KG1 (cell line): ENCODE results near the gene EEPD1.

ENCODE experiments used
- DNase-seq: peaks from one replicate; lab custom pipeline; 2025; lab: John Stamatoyannopoulos, UW

Gene EEPD1

DNA sequence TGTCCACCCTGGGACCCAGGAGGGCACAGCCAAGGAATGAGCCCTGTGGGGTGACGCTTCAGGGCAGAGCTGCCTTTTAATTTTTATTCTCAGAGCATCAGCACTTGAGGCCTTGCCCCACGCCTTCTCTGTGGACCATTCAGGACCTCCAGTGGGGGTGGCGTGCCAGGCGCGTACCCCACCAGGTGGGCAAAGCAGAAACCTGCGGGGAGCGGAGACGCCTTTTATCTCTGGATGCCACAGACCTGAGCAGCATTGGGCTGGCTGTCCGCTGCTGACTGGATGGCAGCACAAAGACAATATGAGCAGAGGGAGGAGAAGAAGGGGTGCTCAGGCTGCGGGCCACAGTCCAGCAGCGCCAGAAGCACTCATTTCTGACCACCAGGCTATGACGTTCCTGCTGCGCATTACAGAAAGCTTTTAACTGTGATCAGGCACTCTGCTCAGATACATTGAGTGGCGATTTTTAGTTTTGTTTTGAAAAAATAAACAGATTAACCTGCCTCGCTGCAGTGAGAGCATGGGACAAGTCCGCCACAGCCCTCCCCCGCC lies 146.2 kb downstream of the EEPD1 start:
- no peak for DNase-seq

DNA sequence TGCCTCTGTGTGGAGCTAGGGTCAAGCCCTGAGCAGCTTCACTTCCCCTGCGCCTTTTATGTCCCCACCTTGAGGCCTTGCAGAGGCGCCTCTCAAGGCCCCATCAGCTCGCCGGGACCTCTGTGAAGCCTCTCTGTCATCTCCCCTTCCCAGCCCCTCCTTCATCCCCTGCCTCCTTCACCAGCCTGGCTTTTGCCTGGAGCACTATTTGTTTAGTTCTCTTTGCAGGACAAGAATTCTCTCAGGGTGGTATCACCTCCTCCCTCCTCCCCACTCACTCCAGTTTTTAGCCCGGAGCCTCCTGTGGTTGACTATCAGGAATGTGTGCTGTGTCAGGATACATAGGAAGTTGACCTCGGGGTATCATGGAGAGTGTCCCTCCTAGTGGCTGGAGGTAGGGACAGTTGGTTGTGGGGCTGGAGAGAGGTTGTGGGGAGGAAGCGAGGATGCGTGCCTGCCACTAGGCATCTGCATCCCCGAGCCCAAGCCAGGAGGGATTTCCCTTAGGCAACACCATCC lies 146.8 kb downstream of the EEPD1 start:
- DNase-seq = no peak

DNA sequence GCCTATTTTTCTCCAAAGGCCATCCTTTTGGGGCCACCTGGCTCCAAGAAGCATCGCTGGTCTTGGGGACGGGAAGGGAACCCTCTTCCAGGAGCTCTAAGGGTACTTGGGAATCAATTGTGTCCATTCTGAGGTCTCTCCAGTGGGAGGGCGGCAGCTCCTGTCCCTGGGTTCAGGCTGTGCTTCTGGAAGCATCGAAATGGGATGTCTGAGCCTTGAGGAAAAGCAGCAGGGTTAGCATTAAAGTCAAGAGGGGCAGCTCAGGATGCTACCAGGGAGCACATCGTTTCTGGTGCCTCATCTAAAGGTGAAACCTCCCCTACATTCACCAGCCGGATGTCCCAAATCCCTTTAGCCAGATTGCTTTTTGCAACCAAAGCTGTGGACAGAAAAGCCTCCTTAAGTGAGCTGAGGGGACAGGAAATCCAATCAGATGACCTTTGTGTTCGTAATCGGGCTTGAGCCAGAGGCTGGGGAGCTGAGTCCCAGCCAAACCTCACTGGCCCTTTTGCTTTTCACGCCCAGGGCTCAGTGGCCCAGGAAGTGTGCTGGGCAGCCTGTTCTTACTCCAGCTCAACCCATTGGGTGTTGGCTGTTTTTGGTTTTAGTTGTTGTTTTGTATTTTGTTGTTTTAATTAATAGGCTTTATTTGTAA lies 147.8 kb downstream of the EEPD1 start:
- DNase-seq = no peak

DNA sequence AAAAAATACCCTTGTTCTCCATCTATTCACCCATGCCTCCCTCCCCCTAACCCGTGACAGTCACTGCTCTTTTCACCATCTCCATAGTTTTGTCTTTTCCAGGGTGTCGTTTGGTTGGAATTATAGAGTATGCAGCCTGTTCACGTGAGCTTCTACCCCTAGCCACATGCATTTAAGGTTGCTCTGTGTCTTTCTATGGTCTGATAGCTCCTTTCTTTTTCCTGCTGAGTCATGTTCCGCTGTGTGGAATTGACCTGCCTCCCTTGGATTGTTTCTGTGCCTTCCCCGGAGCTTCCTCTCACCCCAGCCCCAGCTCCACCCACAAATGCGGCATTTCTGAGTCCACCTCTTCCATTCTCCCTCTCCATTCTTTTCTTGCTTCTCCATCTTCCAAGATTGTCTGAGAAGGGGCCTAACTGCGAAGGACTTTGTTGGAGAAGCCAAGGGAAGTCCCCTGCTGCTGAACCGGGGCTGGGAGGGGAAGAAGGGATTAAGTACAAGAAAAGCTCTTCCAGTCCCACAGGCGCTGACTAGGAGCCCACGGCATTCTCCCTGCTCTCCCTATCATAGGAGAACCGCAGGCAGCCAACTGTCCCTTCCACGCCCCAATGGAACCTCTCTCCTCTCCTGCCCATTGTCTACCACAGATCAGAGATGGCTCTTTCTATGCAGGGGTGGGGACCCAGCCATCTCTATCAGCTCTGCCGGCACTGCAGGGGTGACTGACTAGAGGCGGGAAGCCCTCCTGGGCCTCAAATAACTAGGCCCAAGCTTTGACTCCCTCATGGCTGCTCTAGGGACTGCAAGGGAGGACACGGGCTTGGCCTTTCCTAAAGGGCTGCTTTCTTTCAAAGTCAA lies 149.1 kb downstream of the EEPD1 start:
- no peak for DNase-seq

DNA sequence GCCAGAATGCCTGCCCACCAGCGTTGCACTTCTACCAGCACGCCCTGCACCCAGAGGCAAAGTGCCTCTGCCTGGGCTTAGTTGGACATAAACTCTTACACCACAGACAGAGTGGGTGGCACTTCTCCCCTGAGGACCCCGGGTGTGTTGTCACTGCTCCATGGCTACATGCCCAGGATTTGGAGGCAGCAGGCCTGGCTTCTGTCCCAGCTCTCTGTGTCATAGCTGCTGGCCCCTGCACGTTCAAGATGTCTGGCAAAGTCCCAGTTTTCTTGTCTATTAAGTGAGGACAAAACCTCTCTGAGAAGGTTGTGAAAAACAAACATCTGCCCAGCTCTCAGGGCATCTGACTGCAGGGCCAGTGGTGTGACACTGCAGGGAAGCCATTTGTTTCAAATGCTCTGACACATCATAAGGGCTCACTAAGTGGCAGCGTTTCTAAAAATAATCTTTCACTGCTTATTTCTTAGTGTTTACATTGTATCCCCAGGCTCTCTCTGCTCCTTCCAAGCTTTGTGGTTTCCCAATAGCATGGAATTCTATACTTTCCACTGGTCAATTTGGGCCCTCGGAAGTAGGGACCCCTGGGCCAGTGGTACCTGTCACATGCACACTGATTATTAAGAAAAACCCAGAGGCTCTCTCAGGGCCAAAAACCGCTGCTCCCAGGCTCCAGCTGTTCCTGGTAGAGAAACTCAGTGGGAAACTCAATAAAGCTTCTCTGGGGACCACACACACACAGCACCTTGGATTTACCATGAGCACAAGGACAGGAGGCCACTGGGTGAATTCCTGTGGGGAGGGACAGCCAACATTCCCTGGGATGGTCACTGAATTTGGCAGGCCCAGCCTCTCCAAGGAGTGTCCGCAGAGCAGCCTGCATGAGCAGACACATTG lies 150.4 kb downstream of the EEPD1 start:
- DNase-seq = no peak

DNA sequence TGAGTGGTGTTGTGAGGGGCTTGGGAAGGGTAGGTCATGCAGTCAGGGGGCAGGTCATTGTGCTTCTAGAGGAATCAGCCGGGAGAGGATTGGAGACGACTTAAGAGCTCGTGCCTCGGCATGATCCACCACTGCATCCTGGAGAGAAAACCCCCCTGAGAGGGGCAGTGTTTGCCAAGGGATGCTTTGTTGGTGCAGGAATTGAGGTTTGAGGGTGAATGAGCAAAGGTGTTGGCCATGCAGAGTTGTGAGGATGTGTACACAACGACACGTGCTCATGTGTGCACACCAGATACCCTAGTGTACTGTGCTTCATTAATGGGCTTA lies 151.0 kb downstream of the EEPD1 start:
- no peak for DNase-seq

DNA sequence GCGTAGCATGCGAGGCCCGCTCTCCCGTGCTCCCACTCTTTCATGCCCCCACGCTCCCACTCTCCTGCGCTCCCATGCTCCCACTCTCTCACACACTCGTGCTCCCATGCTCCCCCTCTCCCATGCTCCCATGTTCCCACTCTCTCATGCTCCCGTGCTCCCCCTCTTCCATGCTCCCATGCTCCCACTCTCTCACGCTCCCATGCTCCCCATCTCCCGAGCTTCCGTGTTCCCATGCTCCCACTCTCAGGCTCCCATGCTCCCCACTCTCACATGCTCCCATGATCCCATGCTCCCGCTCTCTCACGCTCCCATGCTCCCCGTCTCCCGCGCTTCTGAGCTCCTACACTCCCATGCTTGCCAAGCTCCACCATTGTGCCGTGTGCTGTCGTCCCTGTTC lies 152.2 kb downstream of the EEPD1 start:
- no peak for DNase-seq

DNA sequence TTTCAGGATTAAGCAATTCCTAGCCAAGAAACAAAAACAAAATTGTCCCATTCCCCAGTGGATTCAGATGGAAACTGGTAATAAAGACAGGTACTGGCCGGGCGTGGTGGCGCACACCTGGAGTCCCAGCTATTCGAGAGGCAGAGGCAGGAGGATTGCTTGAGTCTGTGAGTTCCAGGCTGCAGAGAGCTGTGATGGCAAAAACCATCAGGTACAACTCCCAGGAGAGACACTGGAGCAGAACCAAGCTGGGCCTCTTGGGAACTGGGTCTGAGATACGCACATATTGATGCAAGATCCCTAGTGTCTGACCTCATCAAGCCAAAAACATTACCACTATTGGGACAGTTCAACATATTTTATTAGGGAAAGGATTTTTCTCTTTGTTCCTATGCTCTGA lies 152.6 kb downstream of the EEPD1 start:
- no peak for DNase-seq

DNA sequence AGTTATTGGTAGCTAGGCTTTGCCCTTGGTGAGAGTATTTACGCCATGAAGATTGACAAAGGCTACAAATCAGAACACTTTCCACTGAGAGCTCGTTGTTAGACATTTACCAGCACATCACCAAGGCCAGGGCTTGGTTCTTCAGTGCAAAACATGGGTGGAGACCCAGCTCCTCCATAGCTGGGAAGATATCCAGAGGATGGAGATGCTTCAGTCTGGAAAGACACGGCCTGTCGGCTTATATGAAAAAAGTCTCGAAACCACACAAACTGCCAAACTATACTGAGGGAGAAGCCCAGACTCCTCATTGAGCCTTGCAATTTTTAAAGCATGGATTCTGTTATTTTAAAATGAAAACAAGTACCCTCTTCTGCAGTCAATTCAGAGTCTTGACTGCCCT lies 153.2 kb downstream of the EEPD1 start:
- no peak for DNase-seq

DNA sequence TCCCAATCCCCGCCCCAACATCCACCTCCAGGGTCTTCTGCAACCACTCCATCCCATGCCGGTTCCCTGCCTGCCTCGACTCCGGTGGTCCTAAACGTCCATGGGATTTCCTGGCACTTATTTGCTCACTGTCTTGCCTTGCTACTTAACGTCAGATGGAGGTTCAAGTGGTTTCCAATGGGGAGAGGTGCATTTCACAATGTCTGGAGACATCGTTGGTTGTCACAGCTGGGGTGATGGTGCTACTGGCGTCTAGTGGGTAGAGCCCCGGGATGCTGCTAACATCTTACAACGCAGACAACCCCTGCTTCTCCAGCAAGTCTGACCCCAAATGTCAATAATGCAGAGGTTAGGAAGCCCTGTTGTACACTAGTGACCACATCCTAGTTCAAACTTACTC lies 153.7 kb downstream of the EEPD1 start:
- DNase-seq = no peak

DNA sequence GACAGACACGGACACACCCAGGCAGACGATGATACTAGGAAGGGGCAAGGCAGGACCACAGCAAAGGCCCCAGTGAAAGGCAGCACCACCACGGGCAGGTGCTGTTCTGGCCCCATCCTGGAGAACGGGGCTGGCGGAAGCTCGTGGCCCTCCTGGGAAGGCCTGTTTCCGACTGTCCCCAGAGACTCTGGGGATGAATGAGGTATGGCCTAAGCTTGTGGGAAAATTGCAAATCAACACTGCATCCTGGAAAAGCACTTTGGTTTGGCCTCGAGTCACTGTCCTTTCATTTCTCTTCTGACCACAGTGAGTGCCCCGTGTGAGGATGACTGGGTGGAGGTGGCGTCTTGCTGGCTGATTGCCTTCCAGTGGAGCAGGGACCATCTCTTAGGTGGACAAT lies 155.0 kb downstream of the EEPD1 start:
- DNase-seq = no peak

DNA sequence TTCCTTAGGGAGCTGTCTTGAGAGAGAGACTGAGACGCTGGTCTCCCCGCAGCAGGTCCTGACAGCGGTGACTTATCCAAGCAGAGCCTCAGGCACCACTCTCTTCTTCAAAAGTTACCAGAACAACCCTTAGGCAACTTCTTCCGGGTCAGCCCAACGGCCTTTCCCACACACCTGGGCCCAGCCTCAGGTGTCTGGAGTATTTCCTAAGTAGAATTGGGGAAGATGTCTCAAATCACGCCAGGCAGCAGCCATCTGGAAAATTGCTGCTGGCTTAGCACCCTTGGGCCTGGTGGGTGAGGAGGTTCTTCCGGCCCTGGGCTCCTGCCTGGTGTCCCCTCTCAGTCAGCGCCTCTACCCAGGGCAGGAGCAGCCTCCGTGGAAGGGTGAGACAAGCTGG lies 156.2 kb downstream of the EEPD1 start:
- no peak for DNase-seq

DNA sequence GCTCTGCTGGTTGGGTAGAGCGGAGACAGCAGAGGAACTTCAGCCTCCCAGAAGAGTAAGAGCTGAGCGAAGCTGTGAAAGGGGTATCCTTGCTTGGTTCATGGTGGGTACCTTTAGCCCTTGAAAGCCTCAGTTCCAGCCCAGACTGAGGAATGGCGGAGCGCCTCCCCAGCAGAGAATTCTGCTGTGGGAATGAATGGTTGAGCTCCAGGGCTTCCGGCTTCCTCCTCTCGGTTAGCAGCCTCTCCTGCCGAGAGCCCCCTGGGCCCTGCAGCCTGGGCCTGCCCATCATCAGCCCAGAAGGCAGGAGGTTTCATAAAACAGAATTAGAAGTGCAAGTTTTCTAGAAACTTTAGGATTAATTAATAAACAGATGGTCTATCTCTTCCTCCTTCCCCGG lies 156.7 kb downstream of the EEPD1 start:
- no peak for DNase-seq

DNA sequence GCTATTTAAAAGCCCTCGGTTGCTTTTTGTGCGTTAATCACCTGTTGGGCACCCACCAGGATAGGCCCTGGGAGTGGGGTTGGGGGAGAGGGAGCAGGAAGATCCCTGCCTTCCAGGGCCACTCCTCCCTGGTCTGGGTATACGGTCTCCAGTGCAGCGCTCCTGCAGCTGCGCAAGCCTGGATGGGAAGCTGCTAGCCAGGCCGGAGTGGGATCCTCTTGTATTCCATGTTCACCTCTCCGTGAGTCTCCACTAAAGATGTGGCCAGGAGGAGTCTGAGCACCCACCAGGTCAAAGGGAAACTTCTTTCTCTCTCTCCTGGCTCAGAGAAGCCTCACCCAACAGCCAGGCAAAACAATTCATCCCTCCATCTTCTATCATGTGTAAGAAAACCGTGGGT lies 157.8 kb downstream of the EEPD1 start:
- DNase-seq = no peak

DNA sequence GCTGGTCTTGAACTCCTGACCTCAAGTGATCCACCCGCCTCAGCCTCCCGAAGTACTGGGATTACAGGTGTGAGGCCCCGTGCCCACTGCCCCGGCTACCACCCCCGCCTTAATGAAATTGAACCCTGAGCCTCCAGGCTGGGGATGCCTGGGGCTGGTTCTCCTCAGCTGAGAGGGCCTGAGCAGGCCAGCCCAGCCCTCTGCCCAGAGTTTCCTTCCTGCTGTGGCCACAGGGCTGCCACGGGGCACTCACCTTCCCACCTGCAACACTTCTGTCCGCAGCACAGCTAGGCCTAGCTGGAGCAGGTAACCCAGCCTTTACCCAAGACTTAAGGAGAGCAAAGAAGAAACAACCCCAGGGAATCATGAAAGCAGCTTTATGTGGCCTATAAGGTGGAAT lies 158.5 kb downstream of the EEPD1 start:
- no peak for DNase-seq

DNA sequence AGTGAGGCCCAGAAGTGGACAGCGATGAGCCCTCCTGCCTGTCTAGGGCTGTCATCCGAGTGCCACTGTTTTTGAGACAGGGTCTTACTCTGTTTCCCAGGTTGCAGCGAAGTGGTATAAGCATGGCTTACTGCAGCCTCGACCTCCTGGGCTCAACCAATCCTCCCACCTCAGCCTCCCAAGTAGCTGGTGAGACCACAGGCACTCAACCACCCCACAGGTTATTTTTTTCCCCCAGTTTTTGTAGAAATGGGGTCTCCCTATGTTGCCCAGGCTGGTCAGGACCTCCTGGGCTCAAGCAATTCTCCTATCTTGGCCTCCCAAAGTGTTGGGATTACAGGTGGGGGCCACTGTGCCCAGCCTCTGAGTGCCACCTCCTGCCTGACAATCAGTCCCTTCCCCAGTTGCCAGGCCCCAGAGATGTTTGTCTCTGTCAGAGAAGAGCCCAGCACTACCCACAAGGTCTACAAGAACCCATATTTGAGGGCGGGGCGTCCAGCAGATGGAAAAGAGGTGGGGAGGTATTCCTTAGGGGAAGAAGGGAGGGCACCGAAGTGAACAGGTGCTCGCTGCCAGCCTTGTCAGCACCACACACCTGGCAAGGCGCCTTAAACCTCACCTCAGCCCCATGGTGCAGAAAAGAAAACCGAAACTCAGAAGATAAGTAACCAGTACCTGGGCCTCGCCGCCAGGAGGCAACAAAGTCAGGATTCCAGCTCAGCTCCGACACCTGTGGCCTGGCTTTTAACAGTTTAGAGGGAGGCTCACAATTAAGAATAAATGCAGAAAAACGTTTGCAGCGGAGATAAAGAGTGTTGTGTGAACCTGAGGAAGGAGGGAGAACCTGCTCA lies 159.2 kb downstream of the EEPD1 start:
- no peak for DNase-seq

DNA sequence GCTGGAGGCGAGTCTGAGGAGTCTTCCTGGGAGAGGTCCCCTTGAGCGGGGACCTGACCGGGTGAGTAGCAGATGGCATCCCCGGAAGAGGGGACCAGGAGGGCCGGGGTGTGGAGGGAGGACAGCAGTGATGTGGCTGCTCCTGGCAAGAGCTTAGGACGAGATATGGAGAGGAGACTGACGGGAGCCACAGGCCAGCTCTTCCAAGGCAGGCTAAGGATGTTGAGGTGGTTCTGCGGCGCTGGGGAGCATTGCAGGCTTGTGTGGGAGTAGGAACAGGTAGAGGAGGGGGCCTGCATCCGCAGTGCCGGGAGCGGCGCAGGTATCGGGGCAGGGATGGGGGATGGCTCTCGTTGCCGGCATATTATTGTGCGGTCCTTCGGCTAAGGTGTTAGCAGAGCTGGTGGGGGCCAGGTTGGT lies 159.9 kb downstream of the EEPD1 start:
- DNase-seq = no peak

DNA sequence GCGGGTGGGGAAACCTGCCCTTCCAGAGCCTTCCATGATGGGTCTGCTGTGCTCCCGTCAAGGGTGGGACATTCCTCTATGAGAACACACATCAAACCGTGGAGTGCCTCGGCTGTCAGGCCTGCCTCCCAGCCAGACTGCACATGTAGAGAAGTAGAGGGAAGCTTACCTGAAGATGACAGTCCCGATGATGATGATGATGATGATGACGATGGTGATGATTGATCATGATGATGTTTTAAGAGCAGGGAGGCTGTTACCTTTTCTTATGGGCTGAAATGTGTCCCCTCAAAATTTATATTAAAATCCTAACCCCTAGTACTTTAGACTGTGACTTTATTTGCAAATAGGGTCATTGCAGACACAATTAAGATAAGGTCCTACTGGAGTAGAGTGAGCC lies 160.6 kb downstream of the EEPD1 start:
- no peak for DNase-seq

DNA sequence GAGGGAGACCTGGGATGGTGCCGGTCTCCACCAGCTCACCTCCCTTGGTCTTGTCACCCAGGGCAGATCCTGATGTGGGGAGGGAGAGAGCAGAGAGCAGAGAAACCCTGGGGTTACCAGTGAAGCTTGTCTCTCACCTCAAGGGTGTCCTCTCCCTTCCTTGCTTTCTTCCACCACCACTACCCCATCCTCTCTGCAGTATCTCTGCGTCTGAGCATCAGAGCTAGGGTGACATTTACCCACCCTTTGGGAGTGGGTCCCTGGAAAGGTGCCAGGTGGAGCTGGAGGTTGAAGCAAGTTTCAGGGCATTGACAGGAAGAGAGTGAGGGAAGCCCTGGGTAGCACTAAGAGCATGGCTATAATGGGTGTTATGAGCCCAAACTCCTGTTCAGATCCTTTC lies 161.4 kb downstream of the EEPD1 start:
- DNase-seq = no peak

DNA sequence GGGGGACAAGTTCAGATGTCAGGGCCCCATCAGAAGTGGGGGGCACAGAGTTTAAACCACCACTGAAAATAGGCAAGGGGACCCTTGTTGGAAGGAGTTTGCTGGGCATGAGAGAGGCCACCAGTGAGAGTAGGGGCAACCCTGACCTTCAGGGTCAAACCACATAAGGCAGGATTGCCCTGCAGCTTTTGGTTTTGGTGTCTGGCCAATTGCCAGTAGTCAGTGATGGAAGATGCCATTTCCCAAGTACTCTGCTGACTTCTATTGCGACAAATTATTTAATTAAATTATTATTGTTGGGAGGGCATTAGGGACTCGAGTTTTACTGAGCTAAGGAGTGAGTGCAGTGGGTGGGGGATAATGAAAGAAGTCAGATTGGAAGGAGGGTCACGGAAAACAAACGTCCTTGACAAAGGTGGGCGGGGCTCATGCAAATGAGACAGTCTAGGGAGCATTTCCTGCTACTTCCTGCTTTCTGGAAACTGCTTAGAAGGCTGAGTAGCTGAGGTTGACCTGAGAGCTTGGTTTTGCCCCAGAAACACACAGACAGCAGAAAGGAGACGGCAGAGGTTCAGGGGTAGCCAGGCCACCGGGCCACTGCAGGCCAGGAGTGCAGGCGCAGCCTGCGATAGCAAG lies 162.4 kb downstream of the EEPD1 start:
- DNase-seq = no peak

DNA sequence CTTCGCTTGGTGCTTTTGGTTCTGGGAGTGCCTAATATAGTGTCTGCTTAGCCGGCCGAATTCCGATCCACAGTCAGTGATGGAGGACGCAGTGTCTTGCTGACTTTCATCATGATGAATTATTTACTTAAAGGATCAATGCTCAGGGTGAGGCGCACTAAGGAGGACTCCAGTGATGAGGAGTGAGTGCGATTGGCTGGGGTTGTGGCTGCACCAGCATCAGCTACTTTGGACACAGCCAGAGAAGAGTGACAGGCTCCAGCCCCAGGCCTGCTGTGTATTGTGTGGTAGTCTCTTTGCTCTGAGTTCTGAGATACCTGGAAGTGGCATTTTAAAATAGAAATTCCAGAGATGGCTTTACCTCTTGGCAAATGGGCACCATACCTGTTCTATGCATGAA lies 163.3 kb downstream of the EEPD1 start:
- no peak for DNase-seq
